SJCRH30 (cell line): ENCODE measurements around the gene WDR26. TPM values are rescaled to one million over a fixed set of nuclear protein-coding genes. Genes with fewer than 3 reads are reported as not detected.

Source experiments
- DNase-seq, 2 experiments: peaks; one replicate each; pipeline ENCODE4 v3.0.0-alpha.2; 2015 to 2020
- H3K27ac ChIP-seq: fragments of 250-450 bp; sonication (Bioruptor Pico); 2 replicates; pipeline ENCODE4 v1.5.1; 2020; ENCODE audit warnings: mild to moderate bottlenecking, moderate library complexity
- H3K27me3 ChIP-seq: fragments of 250-450 bp; sonication (Bioruptor Pico); 2 replicates; pipeline ENCODE4 v1.5.1; 2020; ENCODE audit warnings: mild to moderate bottlenecking, moderate library complexity
- H3K36me3 ChIP-seq: fragments of 250-450 bp; sonication (Bioruptor Pico); 2 replicates; pipeline ENCODE4 v1.5.1; 2020; ENCODE audit warnings: mild to moderate bottlenecking, moderate library complexity
- H3K4me1 ChIP-seq: fragments of 250-450 bp; sonication (Bioruptor Pico); 2 replicates; pipeline ENCODE4 v1.5.1; 2020; ENCODE audit warnings: mild to moderate bottlenecking, moderate library complexity
- H3K4me3 ChIP-seq: fragments of 250-450 bp; sonication (Bioruptor Pico); 2 replicates; pipeline ENCODE4 v1.5.1; 2020; ENCODE audit warnings: mild to moderate bottlenecking, moderate library complexity
- H3K9me3 ChIP-seq: fragments of 250-450 bp; sonication (Bioruptor Pico); replicated peaks from 2 replicates; pipeline ENCODE4 v1.5.1; 2020; ENCODE audit warnings: mild to moderate bottlenecking, moderate library complexity
- total RNA-seq: library from RNA; depleted of rRNA; stranded (reverse); fragments of >200 nt; shearing (Covaris generic); gene quantifications from 2 replicates; pipeline ENCODE4 v1.2.3, GENCODE V29; 2014

Gene WDR26
- total RNA-seq, 1 experiment from 2014 or later: 40.0 TPM

- H3K27me3 ChIP-seq: no peaks in the 10 kb centered on the region
- H3K27ac ChIP-seq: no peak overlapping the region
- H3K9me3 ChIP-seq: no peaks in the 10 kb centered on the region
- peaks cover 92% of the 10 kb centered on the region for H3K36me3 ChIP-seq
- H3K4me3 ChIP-seq: no peak overlapping the region
- peaks cover 10% of the 10 kb centered on the region; the same call in 1 of the 2 replicates for H3K4me1 ChIP-seq
- no peak for DNase-seq
Observed at GRCh38 chr1:224390517-224390916, 44.1 kb downstream of the WDR26 start.

- DNase-seq: no peak
- peaks cover 79% of the 10 kb centered on the region for H3K36me3 ChIP-seq
Observed at GRCh38 chr1:224387943-224388342, 46.7 kb downstream of the WDR26 start.

GRCh38 chr1:224387302-224387912, 47.2 kb downstream of the WDR26 start:
- Histone ChIP-seq H3K4me1 (peaks cover 10% of the 10 kb centered on the region; the same call in 1 of the 2 replicates), H3K9me3 (no peaks in the 10 kb centered on the region), H3K27me3 (no peaks in the 10 kb centered on the region), H3K4me3 (no peak overlapping the region), H3K27ac (no peak overlapping the region), H3K36me3 (peaks cover 74% of the 10 kb centered on the region)
- DNase-seq: no peak

More at GRCh38 chr1:224387943-224388342, 46.7 kb downstream of the WDR26 start:
- Histone ChIP-seq H3K27ac (no peak overlapping the region), H3K9me3 (no peaks in the 10 kb centered on the region), H3K4me1 (peaks cover 10% of the 10 kb centered on the region; the same call in 1 of the 2 replicates), H3K4me3 (no peak overlapping the region), H3K27me3 (no peaks in the 10 kb centered on the region)

- Histone ChIP-seq H3K4me1 (peaks cover 8% of the 10 kb centered on the region; the same call in 1 of the 2 replicates), H3K27ac (no peak overlapping the region)
Observed at GRCh38 chr1:224383218-224383617, 51.4 kb downstream of the WDR26 start.

GRCh38 chr1:224381880-224382548, 52.6 kb downstream of the WDR26 start:
- 0 out of 2 replicates have a peak, but pooled peaks cover 3% of the 10 kb centered on the region for H3K4me1 ChIP-seq
- H3K27me3 ChIP-seq: no peaks in the 10 kb centered on the region
- no peak overlapping the region for H3K27ac ChIP-seq
- DNase-seq: no peak
- H3K4me3 ChIP-seq: no peak overlapping the region
- H3K36me3 ChIP-seq: peaks cover 31% of the 10 kb centered on the region
- no peaks in the 10 kb centered on the region for H3K9me3 ChIP-seq

More at GRCh38 chr1:224383218-224383617, 51.4 kb downstream of the WDR26 start:
- DNase-seq: no peak
- peaks cover 41% of the 10 kb centered on the region for H3K36me3 ChIP-seq
- no peak overlapping the region for H3K4me3 ChIP-seq
- H3K9me3 ChIP-seq: no peaks in the 10 kb centered on the region
- no peaks in the 10 kb centered on the region for H3K27me3 ChIP-seq

- Histone ChIP-seq H3K36me3 (peaks cover 31% of the 10 kb centered on the region), H3K4me3 (no peak overlapping the region), H3K27ac (no peak overlapping the region), H3K27me3 (no peaks in the 10 kb centered on the region), H3K4me1 (no peaks in the 10 kb centered on the region), H3K9me3 (no peaks in the 10 kb centered on the region)
- no peak for DNase-seq
Observed at GRCh38 chr1:224380003-224380402, 54.6 kb downstream of the WDR26 start.

- DNase-seq: no peak
- no peak overlapping the region for H3K4me3 ChIP-seq
- no peaks in the 10 kb centered on the region for H3K27me3 ChIP-seq
- H3K4me1 ChIP-seq: no peaks in the 10 kb centered on the region
- no peaks in the 10 kb centered on the region for H3K9me3 ChIP-seq
- H3K27ac ChIP-seq: no peak overlapping the region
- H3K36me3 ChIP-seq: peaks cover 36% of the 10 kb centered on the region
Observed at GRCh38 chr1:224378855-224379631, 55.6 kb downstream of the WDR26 start.

GRCh38 chr1:224377676-224378006, 57.0 kb downstream of the WDR26 start:
- no peaks in the 10 kb centered on the region for H3K4me1 ChIP-seq
- no peaks in the 10 kb centered on the region for H3K9me3 ChIP-seq
- DNase-seq: no peak
- no peak overlapping the region for H3K4me3 ChIP-seq
- H3K27ac ChIP-seq: no peak overlapping the region
- no peaks in the 10 kb centered on the region for H3K27me3 ChIP-seq
- H3K36me3 ChIP-seq: peaks cover 45% of the 10 kb centered on the region

- H3K9me3 ChIP-seq: no peaks in the 10 kb centered on the region
- H3K36me3 ChIP-seq: peaks cover 69% of the 10 kb centered on the region
- no peak for DNase-seq
- no peaks in the 10 kb centered on the region for H3K4me1 ChIP-seq
- H3K4me3 ChIP-seq: no peak overlapping the region
- H3K27me3 ChIP-seq: no peaks in the 10 kb centered on the region
- H3K27ac ChIP-seq: no peak overlapping the region
Observed at GRCh38 chr1:224375059-224375458, 59.5 kb downstream of the WDR26 start.

- H3K36me3 ChIP-seq: peaks cover 76% of the 10 kb centered on the region
Observed at GRCh38 chr1:224373008-224373590, 61.5 kb downstream of the WDR26 start.

GRCh38 chr1:224368409-224368808, 66.2 kb downstream of the WDR26 start:
- H3K4me3 ChIP-seq: no peak overlapping the region
- H3K27me3 ChIP-seq: no peaks in the 10 kb centered on the region
- H3K36me3 ChIP-seq: peaks cover 69% of the 10 kb centered on the region
- H3K9me3 ChIP-seq: no peaks in the 10 kb centered on the region
- H3K27ac ChIP-seq: no peak overlapping the region
- no peak for DNase-seq
- H3K4me1 ChIP-seq: no peaks in the 10 kb centered on the region

More at GRCh38 chr1:224373008-224373590, 61.5 kb downstream of the WDR26 start:
- H3K27me3 ChIP-seq: no peaks in the 10 kb centered on the region
- H3K27ac ChIP-seq: no peak overlapping the region
- no peak overlapping the region for H3K4me3 ChIP-seq
- no peak for DNase-seq
- no peaks in the 10 kb centered on the region for H3K4me1 ChIP-seq
- no peaks in the 10 kb centered on the region for H3K9me3 ChIP-seq

GRCh38 chr1:224359207-224359606, 75.4 kb downstream of the WDR26 start:
- DNase-seq: no peak
- no peaks in the 10 kb centered on the region for H3K27me3 ChIP-seq
- no peak overlapping the region for H3K4me3 ChIP-seq

GRCh38 chr1:224358237-224358636, 76.4 kb downstream of the WDR26 start:
- Histone ChIP-seq H3K4me1 (no peaks in the 10 kb centered on the region), H3K27me3 (no peaks in the 10 kb centered on the region), H3K4me3 (peak overlapping the region; percentile 87), H3K27ac (no peak overlapping the region), H3K9me3 (no peaks in the 10 kb centered on the region), H3K36me3 (peaks cover 4% of the 10 kb centered on the region; the same call in 1 of the 2 replicates)
- no peak for DNase-seq

More at GRCh38 chr1:224359207-224359606, 75.4 kb downstream of the WDR26 start:
- H3K27ac ChIP-seq: no peak overlapping the region
- peaks cover 7% of the 10 kb centered on the region for H3K36me3 ChIP-seq
- no peaks in the 10 kb centered on the region for H3K4me1 ChIP-seq
- H3K9me3 ChIP-seq: no peaks in the 10 kb centered on the region

GRCh38 chr1:224357626-224358124, 76.9 kb downstream of the WDR26 start:
- no peaks in the 10 kb centered on the region for H3K9me3 ChIP-seq
- peak overlapping the region; percentile 38; the same call in 1 of the 2 replicates for H3K27ac ChIP-seq
- DNase-seq: peak in 1 of 2 experiments; percentile 17
- no peaks in the 10 kb centered on the region for H3K4me1 ChIP-seq
- H3K36me3 ChIP-seq: peaks cover 2% of the 10 kb centered on the region; the same call in 1 of the 2 replicates
- H3K4me3 ChIP-seq: peak overlapping the region; percentile 87
- no peaks in the 10 kb centered on the region for H3K27me3 ChIP-seq
